GM12864 (cell line): ENCODE results near the gene PACS1.

Source experiments
- DNase-seq: peaks from one replicate; pipeline ENCODE4 v3.0.0-alpha.2; 2011; ENCODE audit warnings: low read depth
- H3K4me3 ChIP-seq: 2 replicates; pipeline ENCODE4 v1.5.1; 2011; ENCODE audit warnings: mild to moderate bottlenecking, low read depth, low read length, control low read depth
- TF ChIP-seq, protein P1 (sequence below): IDR thresholded peaks from 2 replicates; pipeline ENCODE4 v1.5.1; 2011; ENCODE audit warnings: low read depth, mild to moderate bottlenecking, moderate library complexity, low read length, control low read depth, inconsistent platforms; ENCODE audit errors: missing control alignments

Gene PACS1

DNA sequence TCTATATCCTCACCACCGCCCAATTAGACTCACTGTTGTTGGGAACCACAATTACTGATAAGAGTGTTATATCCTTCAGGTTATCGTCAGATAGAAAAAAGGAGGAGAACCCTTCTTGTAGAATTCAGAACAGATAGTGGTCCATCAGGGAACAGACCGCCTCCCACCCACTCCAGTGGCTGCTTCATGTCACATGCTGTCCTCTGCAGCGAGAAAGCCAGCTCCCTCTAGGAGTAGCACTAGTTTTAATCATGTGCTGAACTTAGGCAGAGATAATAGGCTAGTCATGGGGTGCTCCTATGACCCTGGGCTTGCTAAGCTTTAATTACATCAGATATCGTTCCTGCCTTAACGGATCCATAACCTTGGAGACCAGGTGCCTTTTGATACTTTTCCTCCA, 146.8 kb downstream of the PACS1 start:
- TF ChIP-seq, protein P1, sequence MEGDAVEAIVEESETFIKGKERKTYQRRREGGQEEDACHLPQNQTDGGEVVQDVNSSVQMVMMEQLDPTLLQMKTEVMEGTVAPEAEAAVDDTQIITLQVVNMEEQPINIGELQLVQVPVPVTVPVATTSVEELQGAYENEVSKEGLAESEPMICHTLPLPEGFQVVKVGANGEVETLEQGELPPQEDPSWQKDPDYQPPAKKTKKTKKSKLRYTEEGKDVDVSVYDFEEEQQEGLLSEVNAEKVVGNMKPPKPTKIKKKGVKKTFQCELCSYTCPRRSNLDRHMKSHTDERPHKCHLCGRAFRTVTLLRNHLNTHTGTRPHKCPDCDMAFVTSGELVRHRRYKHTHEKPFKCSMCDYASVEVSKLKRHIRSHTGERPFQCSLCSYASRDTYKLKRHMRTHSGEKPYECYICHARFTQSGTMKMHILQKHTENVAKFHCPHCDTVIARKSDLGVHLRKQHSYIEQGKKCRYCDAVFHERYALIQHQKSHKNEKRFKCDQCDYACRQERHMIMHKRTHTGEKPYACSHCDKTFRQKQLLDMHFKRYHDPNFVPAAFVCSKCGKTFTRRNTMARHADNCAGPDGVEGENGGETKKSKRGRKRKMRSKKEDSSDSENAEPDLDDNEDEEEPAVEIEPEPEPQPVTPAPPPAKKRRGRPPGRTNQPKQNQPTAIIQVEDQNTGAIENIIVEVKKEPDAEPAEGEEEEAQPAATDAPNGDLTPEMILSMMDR: no peak
- H3K4me3 ChIP-seq: no peak overlapping the region

GRCh38 chr11:66218036-66218435, 148.0 kb downstream of the PACS1 start:
- no peak overlapping the region for H3K4me3 ChIP-seq
- TF ChIP-seq, protein P1: no peak
- no peak for DNase-seq

More for the DNA sequence above, 146.8 kb downstream of the PACS1 start:
- DNase-seq: no peak

DNA sequence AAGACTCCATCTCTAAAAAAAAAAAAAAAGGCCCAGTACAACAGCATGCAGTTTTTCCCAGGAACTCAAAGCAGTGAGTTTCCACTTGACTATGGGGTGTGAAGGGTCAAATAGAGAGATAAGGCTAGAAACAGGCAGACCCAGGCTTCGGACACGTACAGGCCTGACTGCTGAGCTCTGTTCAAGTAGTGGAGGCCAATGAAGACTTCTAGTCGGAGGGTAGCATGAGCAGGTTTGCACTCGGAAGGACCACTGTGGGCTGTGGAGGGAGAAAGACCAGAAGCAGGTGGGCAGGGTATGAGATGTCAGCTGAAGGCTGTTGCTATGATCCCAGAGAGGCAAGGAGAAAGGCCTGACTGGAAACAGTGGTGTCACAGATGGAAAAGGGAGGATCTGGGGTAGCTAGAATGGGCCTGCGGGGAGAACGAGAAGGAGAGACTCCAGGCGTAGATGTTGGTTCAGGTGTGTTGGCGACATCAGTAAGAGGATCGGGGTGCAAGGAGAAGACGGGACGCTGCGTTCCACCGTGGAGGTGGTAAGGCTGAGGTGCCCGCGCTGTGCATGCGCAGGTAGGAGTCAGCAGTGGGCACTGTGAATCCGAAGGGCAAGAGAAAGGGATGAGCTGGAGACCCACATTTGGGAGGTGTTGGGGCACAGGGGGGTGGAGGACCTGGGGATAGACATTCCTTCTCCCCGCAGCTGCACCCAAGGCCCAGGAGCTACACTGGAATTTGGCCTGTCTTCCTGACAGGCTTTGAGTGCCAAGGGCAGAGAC, 149.0 kb downstream of the PACS1 start:
- no peak for DNase-seq
- TF ChIP-seq, protein P1: no peak
- H3K4me3 ChIP-seq: no peak overlapping the region

- no peak overlapping the region for H3K4me3 ChIP-seq
- no peak for DNase-seq
- TF ChIP-seq, protein P1: no peak
These were observed 149.9 kb downstream of the PACS1 start for GRCh38 chr11:66219846-66220565.

DNA sequence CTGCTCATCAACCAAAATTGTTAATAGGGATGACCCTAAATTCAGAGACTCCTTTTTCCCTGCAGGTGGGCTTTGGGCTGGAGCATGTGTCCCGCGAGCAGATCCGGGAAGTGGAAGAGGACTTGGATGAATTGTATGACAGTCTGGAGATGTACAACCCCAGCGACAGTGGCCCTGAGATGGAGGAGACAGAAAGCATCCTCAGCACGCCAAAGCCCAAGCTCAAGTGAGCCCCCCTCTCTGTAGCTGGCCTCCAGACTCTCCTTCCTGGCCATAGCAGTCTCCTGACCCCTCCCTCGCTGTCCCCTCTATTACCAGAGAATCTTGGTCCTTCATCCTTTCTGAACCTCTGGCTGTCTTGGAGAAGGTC, 150.5 kb downstream of the PACS1 start:
- TF ChIP-seq, protein P1: no peak
- no peak overlapping the region for H3K4me3 ChIP-seq
- no peak for DNase-seq

- no peak overlapping the region for H3K4me3 ChIP-seq
- no peak for DNase-seq
- TF ChIP-seq, protein P1: no peak
These were observed 150.9 kb downstream of the PACS1 start for GRCh38 chr11:66221012-66221411.
